ENCODE results near the gene RGL2.

GRCh38 chr6:33316603-33317418 lies 18.1 kb upstream of the RGL2 start:
- TF ChIP-seq POLR2A (IDR thresholded peaks at IDR 0.05) = no peak
- TF ChIP-seq CTCF (IDR thresholded peaks at IDR 0.05) = no peak
- TF ChIP-seq EP300 (IDR thresholded peaks at IDR 0.05) = no peak

Measured in tibial nerve (tissue), 4 donors.